ENCODE measurements around the gene DYNC1I1.

The DYNC1I1 gene

DNA sequence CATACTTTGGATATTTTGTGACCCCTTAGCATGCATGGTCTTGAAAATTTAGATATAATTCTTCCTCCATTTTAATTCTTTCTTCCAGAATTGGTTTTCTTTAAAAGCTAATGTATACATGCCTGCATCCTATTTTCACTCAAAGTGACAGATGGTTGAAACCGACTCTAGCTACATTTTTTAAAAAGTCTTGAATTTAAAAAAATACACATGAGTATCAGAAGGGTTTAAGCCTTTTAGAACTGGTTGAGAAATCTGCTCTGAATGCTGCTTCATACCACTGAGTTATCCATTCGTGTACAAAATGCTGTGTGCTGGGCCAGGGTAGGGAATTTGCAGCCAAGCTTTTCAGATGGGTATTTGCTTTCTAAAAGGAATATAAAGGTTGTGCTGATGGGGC lies 16.5 kb downstream of the DYNC1I1 start:
- in situ Hi-C loops (cut with MboI; ENCODE audit: low sequenced_read_pairs) = no loop called here

- in situ Hi-C loops (cut with MboI; ENCODE audit: low sequenced_read_pairs) = no loop called here
Observed at GRCh38 chr7:95793658-95794057, 21.3 kb downstream of the DYNC1I1 start.

- in situ Hi-C loops (cut with MboI; ENCODE audit: low sequenced_read_pairs) = no loop called here
Observed at GRCh38 chr7:95794917-95795515, 22.7 kb downstream of the DYNC1I1 start.

- in situ Hi-C loops (cut with MboI; ENCODE audit: low sequenced_read_pairs) = no loop called here
Observed at GRCh38 chr7:95796617-95797016, 24.3 kb downstream of the DYNC1I1 start.

DNA sequence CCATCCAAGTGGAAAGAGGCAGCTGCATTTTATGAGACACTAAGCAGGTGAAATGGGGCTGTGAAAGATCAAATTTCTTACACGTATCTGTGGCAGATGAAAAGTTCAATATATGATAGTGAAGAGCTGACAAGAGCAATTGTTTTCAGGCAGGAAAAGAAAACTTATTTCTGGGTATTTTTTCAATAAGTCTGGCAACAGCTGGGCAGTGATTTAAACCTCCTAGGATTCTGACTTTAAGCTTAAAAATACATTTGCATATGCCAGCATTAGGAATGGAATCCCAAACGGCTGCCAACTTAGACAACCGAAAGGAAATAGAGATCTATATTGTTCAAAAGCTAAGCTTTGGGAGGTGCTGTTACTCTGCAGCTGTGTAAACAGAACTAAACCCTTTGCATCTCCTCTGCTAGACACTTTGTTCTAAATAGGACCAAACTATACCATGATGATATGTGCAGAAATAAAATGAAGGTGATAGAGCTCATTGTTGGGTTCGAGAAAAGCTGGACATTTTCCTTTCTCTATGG lies 26.1 kb downstream of the DYNC1I1 start:
- in situ Hi-C loops (cut with MboI; ENCODE audit: low sequenced_read_pairs) = no loop called here

DNA sequence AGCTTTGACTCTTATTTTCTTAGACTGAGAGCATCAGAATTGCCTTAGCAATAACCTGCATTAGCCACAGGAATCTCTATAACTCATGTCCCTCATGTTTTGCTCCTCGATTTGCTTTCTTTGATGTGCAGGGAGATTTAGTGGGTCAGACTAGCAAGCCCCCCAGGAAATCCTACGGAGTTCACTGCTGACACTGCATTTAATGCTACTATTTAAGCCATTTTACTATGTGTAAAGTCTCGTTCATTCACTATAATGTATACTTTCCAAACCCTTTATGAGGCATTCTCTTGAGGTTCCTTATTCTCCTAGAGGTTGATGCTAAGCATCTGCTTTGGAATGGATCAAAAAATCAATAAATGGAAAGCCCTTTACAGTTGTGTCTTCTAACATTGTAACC lies 28.4 kb downstream of the DYNC1I1 start:
- in situ Hi-C loops (cut with MboI; ENCODE audit: low sequenced_read_pairs) = no loop called here

GRCh38 chr7:95802270-95802669 lies 29.9 kb downstream of the DYNC1I1 start:
- in situ Hi-C loops (cut with MboI; ENCODE audit: low sequenced_read_pairs) = no loop called here

GRCh38 chr7:95804052-95804451 lies 31.7 kb downstream of the DYNC1I1 start:
- in situ Hi-C loops (cut with MboI; ENCODE audit: low sequenced_read_pairs) = no loop called here

- in situ Hi-C loops (cut with MboI; ENCODE audit: low sequenced_read_pairs) = no loop called here
Observed at GRCh38 chr7:95805909-95806308, 33.6 kb downstream of the DYNC1I1 start.

- in situ Hi-C loops (cut with MboI; ENCODE audit: low sequenced_read_pairs) = no loop called here
Observed at GRCh38 chr7:95808396-95808795, 36.0 kb downstream of the DYNC1I1 start.

- in situ Hi-C loops (cut with MboI; ENCODE audit: low sequenced_read_pairs) = no loop called here
Observed at GRCh38 chr7:95811846-95812445, 39.6 kb downstream of the DYNC1I1 start.

DNA sequence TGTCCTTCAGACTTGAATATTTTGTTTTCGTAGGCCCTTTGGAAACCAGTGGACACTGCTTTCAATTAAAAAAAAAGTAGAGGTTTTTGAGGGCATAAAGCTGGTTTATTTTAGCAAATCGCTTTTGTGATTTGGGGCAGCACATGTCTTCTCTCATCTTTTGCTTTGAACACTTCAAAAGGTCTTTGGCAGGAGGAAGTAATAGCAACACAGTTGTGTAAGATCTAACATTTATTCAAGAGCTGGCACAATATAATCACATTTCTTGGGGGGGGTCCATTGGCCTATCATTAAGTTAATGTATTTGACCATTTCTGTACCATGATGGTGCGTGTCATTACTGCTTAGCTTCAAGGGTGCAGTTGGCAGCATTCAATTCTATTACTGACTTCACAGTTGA lies 42.4 kb downstream of the DYNC1I1 start:
- in situ Hi-C loops (cut with MboI; ENCODE audit: low sequenced_read_pairs) = no loop called here

GRCh38 chr7:95817866-95818640 lies 45.7 kb downstream of the DYNC1I1 start:
- in situ Hi-C loops (cut with MboI; ENCODE audit: low sequenced_read_pairs) = no loop called here

DNA sequence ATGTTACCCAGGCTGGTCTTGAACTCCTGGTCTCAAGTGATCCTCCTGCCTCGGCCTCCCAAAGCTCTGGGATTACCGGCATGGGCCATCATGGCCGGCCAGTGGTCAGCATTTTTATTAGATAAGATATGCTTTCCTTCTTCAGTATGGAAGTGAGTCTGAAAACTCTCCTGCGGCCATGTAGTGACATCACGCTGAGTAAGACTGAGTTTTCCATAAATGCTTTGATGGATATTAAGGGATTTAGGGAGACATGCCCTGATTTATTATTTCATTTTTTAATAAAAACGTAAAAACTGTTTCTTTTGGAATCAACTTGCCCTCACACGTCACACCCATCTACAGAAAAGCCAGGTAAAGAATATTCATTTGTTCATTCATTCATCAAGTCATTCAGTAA lies 48.4 kb downstream of the DYNC1I1 start:
- in situ Hi-C loops (cut with MboI; ENCODE audit: low sequenced_read_pairs) = no loop called here

DNA sequence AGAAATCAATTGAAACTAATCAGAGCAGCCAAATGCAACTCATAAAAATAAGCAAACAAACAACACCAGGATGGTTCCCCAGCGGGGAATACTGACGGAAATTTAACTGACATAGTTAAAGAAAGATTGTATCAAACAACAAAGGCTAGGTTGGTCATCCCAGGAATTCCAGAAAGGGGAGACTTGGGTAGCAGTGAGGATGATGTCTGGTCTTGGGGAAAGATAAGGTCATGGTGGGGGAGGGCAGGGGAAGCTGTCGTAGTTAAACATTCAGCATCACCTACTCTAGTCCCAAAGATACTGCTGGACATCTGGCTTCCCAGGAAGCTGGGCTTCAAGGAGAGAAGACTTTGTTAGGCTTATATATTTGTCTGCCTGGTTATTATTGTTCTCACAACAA lies 50.4 kb downstream of the DYNC1I1 start:
- in situ Hi-C loops (cut with MboI; ENCODE audit: low sequenced_read_pairs) = no loop called here

- in situ Hi-C loops (cut with MboI; ENCODE audit: low sequenced_read_pairs) = no loop called here
Observed at GRCh38 chr7:95824616-95825015, 52.3 kb downstream of the DYNC1I1 start.

DNA sequence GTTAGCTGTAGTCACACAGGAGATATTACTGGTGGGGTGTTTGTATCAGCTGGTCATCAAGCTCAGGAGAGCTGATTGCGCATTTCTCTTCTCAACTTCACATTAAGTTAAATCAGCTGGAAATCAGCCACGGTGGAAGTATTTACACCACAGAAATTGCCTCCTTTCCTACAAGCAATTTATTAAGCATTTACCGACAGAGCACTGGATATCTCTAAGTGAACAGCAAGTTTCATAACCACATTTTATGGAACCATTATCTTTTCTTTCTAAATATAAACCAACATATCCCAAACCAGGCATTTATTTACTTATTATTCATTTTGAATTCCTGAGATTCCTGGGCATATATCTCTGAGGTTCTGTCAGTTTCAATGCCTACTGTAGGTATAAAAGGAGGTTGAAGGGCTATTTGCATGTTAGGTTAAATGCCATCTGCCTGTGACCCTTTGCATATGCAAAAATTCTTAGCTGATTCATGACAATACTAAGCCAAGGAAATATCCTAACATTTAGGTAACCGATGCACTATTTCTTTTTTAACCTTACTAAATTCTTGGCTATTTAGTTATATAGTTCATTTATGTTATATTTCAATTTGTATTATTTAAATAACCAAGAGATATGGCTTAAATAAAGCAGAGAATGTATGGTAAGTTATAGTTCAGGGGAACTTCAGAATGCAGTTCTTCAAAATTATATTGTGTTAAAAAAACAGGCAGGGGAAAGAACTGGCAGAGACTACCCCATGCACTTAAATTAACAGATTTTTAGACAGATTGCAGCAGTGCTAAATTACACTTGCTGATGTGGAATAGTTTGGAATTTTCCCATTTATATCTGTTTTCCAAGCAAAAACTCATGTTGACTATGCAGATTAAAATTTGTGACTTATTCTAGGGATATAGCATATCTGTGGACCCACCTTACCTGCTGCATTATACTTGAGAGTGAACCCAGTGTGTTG lies 56.8 kb downstream of the DYNC1I1 start:
- in situ Hi-C loops (cut with MboI; ENCODE audit: low sequenced_read_pairs) = no loop called here

DNA sequence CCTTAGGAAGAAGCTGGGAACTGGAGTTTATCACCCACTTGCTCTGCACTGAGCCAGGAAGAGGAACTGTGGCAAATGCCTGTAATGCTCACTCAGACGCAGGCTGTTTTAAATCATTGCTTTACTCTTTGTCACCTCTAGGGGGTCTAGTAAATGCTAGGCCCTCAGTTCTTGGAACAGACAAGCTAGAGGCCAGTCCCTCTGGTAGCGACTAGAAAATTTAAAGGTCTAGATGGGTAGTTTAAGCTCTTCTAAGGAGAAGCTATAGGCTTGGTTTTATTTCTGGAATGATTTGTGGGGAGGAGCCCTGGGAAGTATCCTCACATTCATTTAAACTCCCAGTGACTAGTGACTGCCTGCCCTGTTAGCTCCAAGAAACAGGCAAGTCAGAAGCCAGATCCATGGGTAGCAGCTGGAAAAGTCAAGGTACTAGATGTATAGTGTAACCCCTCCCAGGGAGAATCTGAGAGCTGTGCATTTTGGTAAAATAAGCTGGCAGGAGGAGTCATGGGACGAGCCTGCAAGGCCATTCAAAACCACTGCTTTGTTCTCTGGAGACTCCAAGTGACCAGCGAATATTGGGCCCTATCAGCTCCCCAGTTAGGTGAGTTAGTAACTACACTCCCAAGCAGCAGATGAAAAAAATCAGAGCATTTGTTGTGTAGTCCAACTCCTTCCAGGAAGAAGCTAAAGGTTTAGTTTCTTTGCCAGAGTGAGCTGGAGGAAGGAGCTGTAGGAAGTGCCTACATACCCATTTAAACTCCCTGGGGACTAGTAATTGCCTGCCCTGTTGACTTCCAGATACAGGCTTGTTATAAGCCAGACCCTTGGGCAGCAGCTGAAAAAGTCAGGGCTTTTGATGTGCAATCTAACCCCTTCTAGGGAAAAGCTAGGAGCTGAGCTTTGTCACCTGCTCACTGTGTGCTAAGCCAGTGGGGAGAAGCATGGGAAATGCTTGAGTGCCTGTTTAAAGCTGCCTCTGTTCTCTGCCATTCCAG lies 68.9 kb downstream of the DYNC1I1 start:
- in situ Hi-C loops (cut with MboI; ENCODE audit: low sequenced_read_pairs) = no loop called here

- in situ Hi-C loops (cut with MboI; ENCODE audit: low sequenced_read_pairs) = no loop called here
Observed at GRCh38 chr7:95843286-95843685, 70.9 kb downstream of the DYNC1I1 start.

GRCh38 chr7:95845007-95845406 lies 72.7 kb downstream of the DYNC1I1 start:
- in situ Hi-C loops (cut with MboI; ENCODE audit: low sequenced_read_pairs) = no loop called here

Data from HL-60/S4 treated with retinoic acid at 250 ng/mL for 4 days and 3 days (cell line).